Astrocyte of the hippocampus (primary cell): Measurements from ENCODE around the gene TAPBPL.
"Not testable (repeated sequence)": the region's sequence is repeated elsewhere in the genome, so short reads cannot be mapped to it uniquely, and the experiment has no call there.

Experiments used
- DNase-seq: peaks from one replicate; pipeline ENCODE4 v3.0.0; 2011; ENCODE audit warnings: low read depth, low spot score

The TAPBPL gene

DNA sequence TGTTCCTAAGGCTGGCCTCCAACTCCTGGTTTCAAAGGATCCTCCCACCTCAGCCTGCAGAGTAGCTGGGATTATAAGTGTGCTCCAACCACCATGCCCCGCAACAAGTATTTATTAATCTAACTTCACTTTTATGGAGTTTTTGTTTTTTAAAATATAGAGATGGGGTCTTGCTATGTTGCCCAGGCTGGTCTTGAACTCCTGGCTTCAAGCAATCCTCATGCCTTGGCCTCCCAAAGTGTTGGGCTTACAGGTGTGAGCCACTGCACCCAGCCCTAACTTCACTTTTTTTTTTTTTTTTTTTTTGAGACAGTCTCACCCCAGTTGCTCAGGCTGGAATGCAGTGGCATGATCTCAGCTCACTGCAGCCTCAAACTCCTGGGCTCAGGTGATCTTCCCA lies 38.8 kb downstream of the TAPBPL start:
- DNase-seq = not testable (repeated sequence)

DNA sequence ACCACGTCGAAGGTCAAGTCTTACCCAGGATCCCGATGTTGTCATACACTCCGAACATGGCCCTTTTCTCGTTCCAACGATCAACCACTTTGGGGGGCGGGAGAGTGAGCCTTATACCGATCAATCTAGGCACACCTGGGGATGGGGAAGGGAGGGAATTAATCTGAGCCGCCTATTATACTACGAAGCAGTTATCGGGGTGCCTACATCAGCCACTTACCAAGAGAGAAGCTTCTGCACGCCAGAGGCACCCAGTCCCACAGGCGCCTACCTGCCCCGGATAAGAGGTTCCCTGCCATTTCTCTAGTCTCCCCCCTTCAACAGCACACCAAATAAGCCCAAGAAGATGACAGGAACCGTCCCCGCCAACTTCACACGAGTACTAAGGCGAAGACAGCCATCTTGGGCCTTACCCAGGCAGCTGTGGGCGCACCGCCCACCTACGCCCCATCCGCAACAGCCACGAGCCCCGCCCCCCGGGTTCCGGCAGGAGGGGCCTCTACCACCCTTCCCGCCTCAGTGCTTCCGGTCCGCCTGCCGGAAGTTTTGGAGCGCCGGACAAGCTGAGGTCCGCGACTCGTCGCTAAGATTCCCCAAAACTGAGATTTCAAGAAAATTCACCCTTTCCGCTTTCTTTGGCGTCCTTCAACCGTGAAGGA lies 41.1 kb downstream of the TAPBPL start, which contains the start of gene MRPL51:
MRPL51 (minus strand) TSS at position 425 of the 659 bp plus-strand sequence; CDS start at position 299, 126 bp downstream.
- peak; percentile 98 for DNase-seq

DNA sequence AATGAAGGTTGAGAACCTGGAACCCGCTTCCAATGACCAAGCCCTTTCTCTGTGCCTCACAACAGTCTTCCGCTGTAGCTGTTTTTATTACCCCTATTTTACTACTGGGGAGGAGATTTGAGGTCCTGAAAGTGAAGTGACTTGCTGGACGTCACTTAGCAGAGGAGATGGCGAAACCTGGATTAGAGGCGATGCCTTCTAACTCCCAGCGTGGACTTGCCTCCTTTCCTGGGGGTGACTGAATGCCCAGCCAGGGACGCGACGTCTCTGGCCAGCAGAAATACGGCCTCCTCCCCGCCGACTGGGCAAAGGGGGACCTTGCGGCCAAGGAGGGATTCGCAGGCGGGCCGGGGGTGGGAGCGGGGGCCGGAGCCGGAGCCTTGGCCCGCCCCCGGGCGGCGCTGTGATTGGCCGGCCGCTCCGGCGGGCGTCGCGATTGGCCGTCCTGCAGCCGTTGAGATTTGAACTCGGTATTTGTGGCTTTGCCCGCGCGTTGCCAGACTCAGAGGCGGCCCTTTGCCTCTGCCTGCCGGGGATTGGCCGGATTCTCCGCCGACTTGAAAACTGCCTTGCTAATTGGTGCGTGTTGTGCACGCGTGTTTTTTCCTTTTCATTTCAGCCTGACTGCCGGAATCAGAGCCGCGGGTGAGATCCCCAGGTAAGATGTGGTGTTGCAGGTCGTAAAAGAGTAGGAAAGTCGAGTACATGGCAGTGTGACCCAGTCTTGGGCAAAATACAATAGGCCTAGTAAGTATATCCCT lies 41.8 kb downstream of the TAPBPL start, which contains the start of gene NCAPD2:
NCAPD2 (plus strand) TSS at position 606 of the 761 bp plus-strand sequence. CDS start 997 bp downstream, outside the sequence.
- DNase-seq = peak; percentile 98

- no peak for DNase-seq
Measured at GRCh38 chr12:6494258-6494743, 42.5 kb downstream of the TAPBPL start.

GRCh38 chr12:6494968-6495367 lies 43.1 kb downstream of the TAPBPL start:
- DNase-seq = no peak

- not testable (repeated sequence) for DNase-seq
Measured at GRCh38 chr12:6497291-6497690, 45.4 kb downstream of the TAPBPL start.

- no peak for DNase-seq
Measured at GRCh38 chr12:6500466-6500865, 48.6 kb downstream of the TAPBPL start.

GRCh38 chr12:6507102-6507998 lies 55.5 kb downstream of the TAPBPL start:
- DNase-seq = peak; percentile 69

GRCh38 chr12:6508087-6508486 lies 56.2 kb downstream of the TAPBPL start:
- DNase-seq = no peak
